ENCODE data around the gene HIRA. TPM values are rescaled to one million over a fixed set of nuclear protein-coding genes. Genes with fewer than 3 reads are reported as not detected.

Gene HIRA
- total RNA-seq, 4 donors from 2014 or later: 18.8 to 31.6 (median 24.7) TPM

DNA sequence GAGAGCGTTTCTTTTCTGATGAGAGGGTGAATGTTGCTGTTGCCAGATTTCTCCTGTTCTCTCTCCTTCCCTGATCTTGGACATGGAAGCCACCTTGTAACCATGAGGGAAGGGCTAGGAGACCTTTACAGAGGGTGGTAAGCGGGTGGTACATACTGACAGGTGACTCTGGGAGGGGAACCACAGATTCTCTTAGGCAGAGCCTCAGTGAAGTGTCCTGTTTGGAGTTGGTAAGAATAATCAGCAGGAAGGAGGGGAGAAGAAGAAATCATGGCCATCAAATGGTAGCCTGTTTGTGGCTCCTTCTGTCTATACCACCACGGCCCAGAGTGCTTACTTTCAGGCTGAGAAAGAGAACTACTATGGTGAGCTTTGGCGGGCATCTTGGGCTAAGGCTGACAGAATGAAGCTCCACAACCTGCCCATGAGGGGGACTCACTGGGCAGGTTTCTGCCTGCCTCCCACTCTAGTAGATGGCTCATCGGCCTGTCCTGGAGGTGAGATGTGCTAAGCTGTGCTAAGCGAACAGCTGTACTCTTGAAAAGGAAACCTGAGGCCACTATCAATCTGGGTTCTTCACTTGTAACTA is 84.8 kb downstream of the HIRA start:
- Histone ChIP-seq H3K27ac (no peak overlapping the region), H3K36me3 (peaks cover 0 to 95% (median 29%) of the 10 kb centered on the region in 3 donors)
- WGBS, 2 donors: 97 to 98% methylated on average over 6 of the region's 6 CpGs

DNA sequence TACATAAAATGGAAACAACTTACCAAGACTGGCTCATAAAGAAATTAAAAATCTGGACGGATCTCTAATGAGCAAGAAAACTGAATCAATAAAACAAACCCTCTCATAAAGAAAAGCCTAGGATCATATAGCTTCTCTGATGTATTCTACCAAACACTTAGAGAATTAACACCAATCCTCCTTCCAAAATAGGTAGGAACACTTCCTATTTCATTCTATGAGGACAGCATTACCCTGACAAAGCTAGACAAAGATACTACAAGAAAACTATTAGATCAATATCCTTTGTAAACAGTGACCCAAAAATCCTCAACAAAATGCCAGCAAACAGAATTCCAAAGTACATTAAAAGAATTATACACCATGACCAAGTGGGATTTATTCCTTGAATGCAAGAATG is 87.1 kb downstream of the HIRA start:
- H3K9me3 ChIP-seq: peaks cover 0 to 19% (median under 1%) of the 10 kb centered on the region in 4 donors
- H3K4me3 ChIP-seq: no peak overlapping the region
- H3K27me3 ChIP-seq: no peaks in the 10 kb centered on the region
- 90 to 93% methylated on average over 1 of the region's 1 CpG for WGBS, 2 donors
- no peak overlapping the region for H3K27ac ChIP-seq
- peaks cover 0 to 95% (median 10%) of the 10 kb centered on the region in 3 donors for H3K36me3 ChIP-seq
- TF ChIP-seq EP300 (IDR thresholded peaks at IDR 0.05): no peak
- no peak for TF ChIP-seq POLR2A (IDR thresholded peaks at IDR 0.05)
- TF ChIP-seq CTCF (IDR thresholded peaks at IDR 0.05): no peak
- DNase-seq (ENCODE audit: low spot score in 2 of 2): no peak
- no peaks in the 10 kb centered on the region for H3K4me1 ChIP-seq

More for the DNA sequence above, 84.8 kb downstream of the HIRA start:
- TF ChIP-seq CTCF (IDR thresholded peaks at IDR 0.05): no peak
- TF ChIP-seq POLR2A (IDR thresholded peaks at IDR 0.05): no peak
- no peak for TF ChIP-seq EP300 (IDR thresholded peaks at IDR 0.05)
- peaks cover 0 to 7% (median 0%) of the 10 kb centered on the region in 4 donors for H3K9me3 ChIP-seq
- no peaks in the 10 kb centered on the region for H3K4me1 ChIP-seq
- no peak for DNase-seq (ENCODE audit: low spot score in 2 of 2)
- H3K27me3 ChIP-seq: no peaks in the 10 kb centered on the region
- no peak overlapping the region for H3K4me3 ChIP-seq

GRCh38 chr22:19343470-19343869 is 88.1 kb downstream of the HIRA start:
- Histone ChIP-seq H3K4me3 (no peak overlapping the region), H3K9me3 (peaks cover 0 to 28% (median 2%) of the 10 kb centered on the region in 4 donors), H3K36me3 (peaks cover 0 to 95% (median 7%) of the 10 kb centered on the region in 3 donors), H3K27me3 (no peaks in the 10 kb centered on the region), H3K27ac (no peak overlapping the region), H3K4me1 (no peaks in the 10 kb centered on the region)
- WGBS, 2 donors: 96 to 97% methylated on average over 5 of the region's 5 CpGs
- DNase-seq (ENCODE audit: low spot score in 2 of 2): no peak
- TF ChIP-seq POLR2A (IDR thresholded peaks at IDR 0.05): no peak
- TF ChIP-seq CTCF (IDR thresholded peaks at IDR 0.05): no peak
- TF ChIP-seq EP300 (IDR thresholded peaks at IDR 0.05): no peak

- H3K36me3 ChIP-seq: peaks cover 0 to 95% (median 7%) of the 10 kb centered on the region in 3 donors
- H3K9me3 ChIP-seq: peaks cover 0 to 48% (median 9%) of the 10 kb centered on the region in 4 donors
- no peaks in the 10 kb centered on the region for H3K4me1 ChIP-seq
- no peak overlapping the region for H3K4me3 ChIP-seq
- WGBS, 2 donors: 59 to 65% methylated on average over 3 of the region's 3 CpGs
- H3K27ac ChIP-seq: no peak overlapping the region
- no peaks in the 10 kb centered on the region for H3K27me3 ChIP-seq
- DNase-seq (ENCODE audit: low spot score in 2 of 2): no peak
- TF ChIP-seq EP300 (IDR thresholded peaks at IDR 0.05): no peak
- no peak for TF ChIP-seq POLR2A (IDR thresholded peaks at IDR 0.05)
- no peak for TF ChIP-seq CTCF (IDR thresholded peaks at IDR 0.05)
These were observed 90.0 kb downstream of the HIRA start for GRCh38 chr22:19341500-19341899.

GRCh38 chr22:19337137-19337536 is 94.4 kb downstream of the HIRA start:
- Histone ChIP-seq H3K9me3 (peaks cover 0 to 68% (median 18%) of the 10 kb centered on the region in 4 donors), H3K4me1 (no peaks in the 10 kb centered on the region), H3K4me3 (no peak overlapping the region), H3K27ac (no peak overlapping the region), H3K36me3 (peaks cover 0 to 100% (median 0%) of the 10 kb centered on the region in 3 donors), H3K27me3 (no peaks in the 10 kb centered on the region)
- 99 to 100% methylated on average over 2 of the region's 2 CpGs for whole genome bisulfite sequencing, 2 donors
- DNase-seq (ENCODE audit: low spot score in 2 of 2): no peak
- TF ChIP-seq POLR2A (IDR thresholded peaks at IDR 0.05) (no peak), CTCF (IDR thresholded peaks at IDR 0.05) (no peak), EP300 (IDR thresholded peaks at IDR 0.05) (no peak)
